HFFc6 (cell line): Measurements from ENCODE around the gene VWA3A. TPM values are rescaled to one million over a fixed set of nuclear protein-coding genes. Genes with fewer than 3 reads are reported as not detected.

Experiments
- DNase-seq: peaks from one replicate; pipeline ENCODE4 v3.0.0-alpha.2; 2018
- H3K27ac Mint-ChIP-seq: 2 replicates; pipeline ENCODE4 v1.8.0; 2020; ENCODE audit warnings: mild to moderate bottlenecking, mixed read lengths
- H3K27me3 Mint-ChIP-seq: 2 replicates; pipeline ENCODE4 v1.8.0; 2021; ENCODE audit warnings: mild to moderate bottlenecking, moderate library complexity, mixed read lengths; ENCODE audit not compliant: insufficient read depth
- H3K36me3 Mint-ChIP-seq: 2 replicates; pipeline ENCODE4 v1.8.0; 2021; ENCODE audit warnings: low read depth, mixed read lengths
- H3K4me1 Mint-ChIP-seq: 2 replicates; pipeline ENCODE4 v1.8.0; 2020; ENCODE audit warnings: low read depth, mixed read lengths
- H3K4me3 Mint-ChIP-seq: 2 replicates; pipeline ENCODE4 v1.8.0; 2020; ENCODE audit warnings: mild to moderate bottlenecking, moderate library complexity, mixed read lengths
- H3K9me3 Mint-ChIP-seq: 2 replicates; pipeline ENCODE4 v1.8.0; 2020; ENCODE audit warnings: mild to moderate bottlenecking, mixed read lengths
- CTCF ChIP-seq: fragments of 200-600 bp; sonication (generic); IDR thresholded peaks from 2 replicates; pipeline ENCODE4 v1.5.0; 2021; ENCODE audit warnings: antibody characterized with exemption, mild to moderate bottlenecking
- total RNA-seq, 6 experiments: library from RNA; stranded (reverse); fragmentation: NEBNext Ultra II Directional; extraction: Animal tissue kit (Norgen Biotek cat#: 25700); gene quantifications; 2 replicates in 1 of 6; 3 replicates in 5 of 6; pipeline ENCODE4 v1.2.3, GENCODE V29; 2021

VWA3A gene
- total RNA-seq, 6 experiments from 2014 or later = 0.09 to 0.41 TPM; not detected in 4

- no peak within 1 kb of the TSS for H3K27ac Mint-ChIP-seq
- H3K36me3 Mint-ChIP-seq = no peaks in the 10 kb centered on the region
- no peak within 1 kb of the TSS for H3K4me3 Mint-ChIP-seq
- no peak for DNase-seq
- H3K27me3 Mint-ChIP-seq = peaks cover 25% of the 10 kb centered on the region
- no peaks in the 10 kb centered on the region for H3K4me1 Mint-ChIP-seq
- TF ChIP-seq CTCF = no peak
- peaks cover 5% of the 10 kb centered on the region; the same call in 1 of the 2 replicates for H3K9me3 Mint-ChIP-seq
Measured at GRCh38 chr16:22161999-22162655, 69.8 kb downstream of the VWA3A start, which contains the start of gene SDR42E2. Gene SDR42E2 (plus strand): TSS chr16:22162506. CDS start chr16:22165583, 3,077 bp downstream.

- H3K4me3 Mint-ChIP-seq = no peak overlapping the region
- no peak for TF ChIP-seq CTCF
- H3K27me3 Mint-ChIP-seq = peaks cover 30% of the 10 kb centered on the region
- no peaks in the 10 kb centered on the region for H3K36me3 Mint-ChIP-seq
- no peak overlapping the region for H3K27ac Mint-ChIP-seq
- H3K4me1 Mint-ChIP-seq = no peaks in the 10 kb centered on the region
- H3K9me3 Mint-ChIP-seq = peaks cover 5% of the 10 kb centered on the region; the same call in 1 of the 2 replicates
- no peak for DNase-seq
Measured at GRCh38 chr16:22162656-22163009, 70.3 kb downstream of the VWA3A start.

GRCh38 chr16:22163806-22164205, 71.5 kb downstream of the VWA3A start:
- no peak for TF ChIP-seq CTCF
- H3K4me3 Mint-ChIP-seq = no peak overlapping the region
- H3K9me3 Mint-ChIP-seq = peaks cover 5% of the 10 kb centered on the region; the same call in 1 of the 2 replicates
- H3K27ac Mint-ChIP-seq = no peak overlapping the region
- no peak for DNase-seq
- H3K4me1 Mint-ChIP-seq = no peaks in the 10 kb centered on the region
- H3K36me3 Mint-ChIP-seq = no peaks in the 10 kb centered on the region
- H3K27me3 Mint-ChIP-seq = peaks cover 32% of the 10 kb centered on the region

- TF ChIP-seq CTCF = no peak
- Mint-ChIP-seq H3K27me3 (peaks cover 28% of the 10 kb centered on the region), H3K27ac (no peak overlapping the region), H3K36me3 (no peaks in the 10 kb centered on the region), H3K4me1 (no peaks in the 10 kb centered on the region), H3K4me3 (no peak overlapping the region), H3K9me3 (peaks cover 5% of the 10 kb centered on the region; the same call in 1 of the 2 replicates)
- no peak for DNase-seq
Measured at GRCh38 chr16:22164482-22164881, 72.1 kb downstream of the VWA3A start.

- peaks cover 5% of the 10 kb centered on the region; the same call in 1 of the 2 replicates for H3K9me3 Mint-ChIP-seq
- H3K4me1 Mint-ChIP-seq = no peaks in the 10 kb centered on the region
- DNase-seq = no peak
- H3K27ac Mint-ChIP-seq = no peak overlapping the region
- H3K4me3 Mint-ChIP-seq = no peak overlapping the region
- peaks cover 25% of the 10 kb centered on the region for H3K27me3 Mint-ChIP-seq
- no peaks in the 10 kb centered on the region for H3K36me3 Mint-ChIP-seq
- no peak for TF ChIP-seq CTCF
Measured at GRCh38 chr16:22165508-22166285, 73.4 kb downstream of the VWA3A start.
